Measurements from ENCODE around the gene PKHD1. TPM values are rescaled to one million over a fixed set of nuclear protein-coding genes. Genes with fewer than 3 reads are reported as not detected.

Gene PKHD1
- total RNA-seq, 1 experiment from 2014 or later: 0.09 TPM

- H4K5ac ChIP-seq (ENCODE audit: insufficient read length, low read depth, low read length): no peak overlapping the region
- DNase-seq: no peak
- H3K56ac ChIP-seq (ENCODE audit: insufficient read length, low read depth, low read length): no peak overlapping the region
- H3T11ph ChIP-seq (ENCODE audit: low read length): no peak overlapping the region
- peaks cover 0 to 2% of the 10 kb centered on the region in 2 experiments; a peak in 2 of 5 replicates for H3K9me3 Mint-ChIP-seq
- no peak overlapping the region for H4K91ac ChIP-seq (ENCODE audit: insufficient read length, low read depth, low read length)
- H3K14ac ChIP-seq (ENCODE audit: insufficient read depth, low read length): no peak overlapping the region
- H3K79me2 ChIP-seq (ENCODE audit: insufficient read depth, low read length): no peaks in the 10 kb centered on the region
- H2BK5ac ChIP-seq (ENCODE audit: insufficient read length, low read length): no peak overlapping the region
- H3K9me3 ChIP-seq (ENCODE audit: control insufficient read depth, low read depth, low read length): no peaks in the 10 kb centered on the region
- peaks cover 32 to 34% of the 10 kb centered on the region in 2 experiments for H3K4me1 Mint-ChIP-seq
- H2BK15ac ChIP-seq (ENCODE audit: low read depth, low read length): no peak overlapping the region
- H3K4me1 ChIP-seq (ENCODE audit: insufficient read depth, low read length): peaks cover 8% of the 10 kb centered on the region; the same call in 1 of the 2 replicates
- H3K4me2 ChIP-seq (ENCODE audit: insufficient read depth, insufficient read length, low read length): no peak overlapping the region
- H3K27ac ChIP-seq (ENCODE audit: insufficient read length, low read depth, low read length): no peak overlapping the region
- no peak overlapping the region for H3K18ac ChIP-seq (ENCODE audit: insufficient read length, low read depth, low read length)
- H2BK12ac ChIP-seq (ENCODE audit: insufficient read length, low read depth, low read length): no peak overlapping the region
- no peaks in the 10 kb centered on the region for H3K23me2 ChIP-seq (ENCODE audit: insufficient read length, low read depth, low read length, poor library complexity, severe bottlenecking)
- no peak for TF ChIP-seq CTCF (conservative IDR thresholded peaks at IDR 0.05)
- no peak overlapping the region for H2AK5ac ChIP-seq (ENCODE audit: insufficient read length, low read length)
- H3K79me1 ChIP-seq (ENCODE audit: insufficient read depth, low read depth, low read length, poor library complexity, severe bottlenecking): no peaks in the 10 kb centered on the region
- peaks cover 0 to 2% (median 0%) of the 10 kb centered on the region in 3 experiments; a peak in 1 of 7 replicates for H3K36me3 Mint-ChIP-seq (ENCODE audit: insufficient read depth in 1 of 3, low read depth in 3 of 3)
- no peak overlapping the region for H3K9ac ChIP-seq (ENCODE audit: extremely low read depth, insufficient read length, low read length)
- H3K4me3 Mint-ChIP-seq: no peak overlapping the region
- H4K20me1 ChIP-seq (ENCODE audit: control insufficient read depth, insufficient read depth, insufficient read length): no peaks in the 10 kb centered on the region
- no peak overlapping the region for H2AFZ ChIP-seq (ENCODE audit: low read length)
- no CpG with 5 or more reads among the region's 7 CpGs for WGBS (ENCODE audit: extremely low coverage, insufficient read length, low lambda C conversion rate)
- no peak overlapping the region for H3K4ac ChIP-seq (ENCODE audit: low read depth, low read length)
- H2BK20ac ChIP-seq (ENCODE audit: low read depth, low read length, poor library complexity, severe bottlenecking): no peak overlapping the region
- peaks cover 9% of the 10 kb centered on the region for H3K27me3 Mint-ChIP-seq (ENCODE audit: low read depth)
- H3K27me3 ChIP-seq (ENCODE audit: insufficient read depth, low read length): no peaks in the 10 kb centered on the region
- no peak overlapping the region for H4K8ac ChIP-seq (replicated peaks; ENCODE audit: insufficient read length, low read depth, low read length)
- no peak overlapping the region for H3K23ac ChIP-seq (ENCODE audit: insufficient read length, low read depth, low read length)
- no peak overlapping the region for H2BK120ac ChIP-seq (ENCODE audit: low read depth, low read length, poor library complexity, severe bottlenecking)
- no peak overlapping the region for H3K27ac Mint-ChIP-seq
Observed at GRCh38 chr6:51817832-51818231, 269.6 kb downstream of the PKHD1 start.
